Keratinocyte (primary cell): ENCODE data around the gene FEM1A. TPM values are rescaled to one million over a fixed set of nuclear protein-coding genes. Genes with fewer than 3 reads are reported as not detected.

Source experiments
- DNase-seq: peaks from one replicate; pipeline ENCODE4 v3.0.0-alpha.2; 2011; ENCODE audit warnings: low read depth, missing footprints, low spot score
- FAIRE-seq: peaks from 2 replicates; lab custom pipeline; 2011; peaks lifted over from hg19 to GRCh38; lab: Jason Lieb, UNC
- H2AFZ ChIP-seq: 2 replicates; pipeline ENCODE4 v1.6.0; 2012; ENCODE audit warnings: low read length, control low read depth, inconsistent platforms; ENCODE audit not compliant: control insufficient read depth
- H3K27ac ChIP-seq: 2 replicates; pipeline ENCODE4 v1.5.1; 2011; ENCODE audit warnings: low read length; ENCODE audit not compliant: control insufficient read depth, insufficient read depth
- H3K27me3 ChIP-seq: 3 replicates; pipeline ENCODE4 v1.6.0; 2011; ENCODE audit warnings: low read length; ENCODE audit not compliant: control insufficient read depth, insufficient read depth; ENCODE audit errors: extremely low read depth
- H3K36me3 ChIP-seq, 2 experiments: 2 replicates in 1 of 2; 3 replicates in 1 of 2; pipeline ENCODE4 v1.5.1; 2011; ENCODE audit warnings: low read length in 2 of 2, mild to moderate bottlenecking in 1 of 2; ENCODE audit not compliant: control insufficient read depth in 2 of 2, insufficient read depth in 2 of 2; ENCODE audit errors: extremely low read depth in 1 of 2
- H3K4me1 ChIP-seq: 3 replicates; pipeline ENCODE4 v1.5.1; 2011; ENCODE audit warnings: low read length; ENCODE audit not compliant: control insufficient read depth, insufficient read depth; ENCODE audit errors: extremely low read depth
- H3K4me2 ChIP-seq: 3 replicates; pipeline ENCODE4 v1.6.0; 2011; ENCODE audit warnings: low read depth, low read length; ENCODE audit not compliant: control insufficient read depth, insufficient read depth; ENCODE audit errors: extremely low read depth
- H3K4me3 ChIP-seq, 3 experiments: fragments of 200-600 bp in 1 of 3; sonication (generic) in 1 of 3; 2 replicates in 2 of 3; 3 replicates in 1 of 3; pipeline ENCODE4 v1.5.1; 2011 to 2016; ENCODE audit warnings: low read length in 3 of 3, mild to moderate bottlenecking in 3 of 3, control low read depth in 2 of 3, inconsistent platforms in 1 of 3, low read depth in 1 of 3, mixed read lengths in 1 of 3, mixed run types in 1 of 3, moderate library complexity in 1 of 3; ENCODE audit not compliant: control insufficient read depth in 2 of 3, insufficient read depth in 2 of 3; ENCODE audit errors: extremely low read depth in 1 of 3
- H3K79me2 ChIP-seq: 2 replicates; pipeline ENCODE4 v1.6.0; 2012; ENCODE audit warnings: low read length; ENCODE audit not compliant: control insufficient read depth, insufficient read depth
- H3K9ac ChIP-seq: 3 replicates; pipeline ENCODE4 v1.6.0; 2011; ENCODE audit warnings: low read length; ENCODE audit not compliant: control insufficient read depth, insufficient read depth; ENCODE audit errors: extremely low read depth
- H3K9me1 ChIP-seq: 3 replicates; pipeline ENCODE4 v1.6.0; 2011; ENCODE audit warnings: low read length; ENCODE audit not compliant: control insufficient read depth, insufficient read depth; ENCODE audit errors: extremely low read depth
- H3K9me3 ChIP-seq: 2 replicates; pipeline ENCODE4 v1.5.1; 2012; ENCODE audit warnings: low read depth, low read length; ENCODE audit not compliant: control insufficient read depth
- H4K20me1 ChIP-seq: 3 replicates; pipeline ENCODE4 v1.6.0; 2011; ENCODE audit warnings: low read length; ENCODE audit not compliant: control insufficient read depth, insufficient read depth; ENCODE audit errors: extremely low read depth
- CTCF ChIP-seq, 3 experiments: IDR thresholded peaks in 1 of 3; conservative IDR thresholded peaks in 1 of 3; optimal IDR thresholded peaks in 1 of 3; 2 replicates in 2 of 3; 3 replicates in 1 of 3; pipeline versions ENCODE3 to v1.5.1; 2011; ENCODE audit warnings: low read length in 3 of 3, mild to moderate bottlenecking in 3 of 3, moderate library complexity in 2 of 3, control low read depth in 1 of 3, inconsistent platforms in 1 of 3; ENCODE audit not compliant: insufficient read depth in 2 of 3; ENCODE audit errors: extremely low read depth in 1 of 3
- EZH2 ChIP-seq: IDR thresholded peaks from one replicate; pipeline ENCODE4 v1.6.1; 2012; ENCODE audit warnings: inconsistent platforms, mild to moderate bottlenecking, low read length, moderate library complexity
- dilution Hi-C: fragments of 300-500 bp; cut with MboI; formaldehyde crosslinking; loops from one replicate; pipeline ENCODE4 v1.7.0; 2020; ENCODE audit warnings: low sequenced_read_pairs; ENCODE audit not compliant: extremely low pct_ligation_motif_present
- polyA plus RNA-seq, 5 experiments: library from polyadenylated mRNA; depleted of rRNA in 3 of 5; stranded (reverse) in 3 of 5; stranded (forward) in 1 of 5; unstranded in 1 of 5; fragments of >200 nt; gene quantifications; 1 replicate in 1 of 5; 2 replicates in 3 of 5; 3 replicates in 1 of 5; pipeline versions ENCODE4 v1.2.1 to v1.2.3, GENCODE V29; 2011 to 2012; ENCODE audit warnings: missing spikeins in 2 of 5, low read depth in 1 of 5, low replicate concordance in 1 of 5

Gene FEM1A
- polyA plus RNA-seq, 1 donor (not counting 4 experiments of a cell fraction or from before 2014, with no cell fraction given), result 3.5 TPM

DNA sequence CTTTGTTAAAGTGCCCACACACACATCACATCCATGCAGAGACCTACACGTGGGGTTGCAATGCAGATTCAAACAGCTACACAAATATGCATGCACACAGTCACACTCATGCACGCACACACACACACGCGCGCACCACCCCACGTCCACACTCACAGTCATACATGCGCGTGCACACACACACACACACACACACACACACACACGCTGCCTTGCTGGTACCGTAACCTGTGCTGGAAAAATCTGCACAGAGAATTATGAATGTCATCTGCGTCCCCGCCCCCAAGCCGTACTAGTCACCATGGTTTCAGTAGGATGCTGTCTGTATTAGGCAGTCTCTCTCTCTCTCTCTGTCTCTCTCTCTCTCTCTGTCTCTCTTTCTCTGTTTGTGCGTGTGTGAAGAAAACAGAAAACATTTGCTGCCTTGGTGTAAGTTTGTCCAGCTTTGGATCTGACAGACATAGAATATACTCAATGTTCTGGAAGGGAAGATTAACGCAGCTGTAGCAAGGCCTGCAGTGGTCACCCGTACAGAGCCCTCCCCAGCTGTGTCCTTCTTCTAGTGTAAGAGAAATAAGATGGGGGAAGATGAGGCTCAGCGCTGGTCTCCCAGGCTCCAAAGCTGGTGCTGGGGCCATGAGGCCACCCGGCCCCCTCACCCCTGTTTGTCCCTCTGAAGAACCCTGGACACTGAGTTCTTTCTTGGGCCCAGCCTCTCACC, 41.5 kb upstream of the FEM1A start:
- H3K4me3 ChIP-seq, result no peak overlapping the region
- H3K4me2 ChIP-seq, result no peak overlapping the region
- FAIRE-seq (no peak), DNase-seq (no peak)
- no peaks in the 10 kb centered on the region for H3K36me3 ChIP-seq
- H2AFZ ChIP-seq, result no peak overlapping the region
- peaks cover 9% of the 10 kb centered on the region for H3K27me3 ChIP-seq
- no peaks in the 10 kb centered on the region for H3K79me2 ChIP-seq
- peaks cover under 1% of the 10 kb centered on the region for H3K4me1 ChIP-seq
- no peak overlapping the region for H3K9ac ChIP-seq
- no peak for TF ChIP-seq CTCF (optimal IDR thresholded peaks at IDR 0.05 in 1 of 3, IDR thresholded peaks at IDR 0.05 in 1 of 3, conservative IDR thresholded peaks at IDR 0.05 in 1 of 3; ENCODE audit: extremely low read depth in 1 of 3, insufficient read depth in 2 of 3, low read length in 3 of 3)
- no peak for TF ChIP-seq EZH2
- H4K20me1 ChIP-seq, result peaks cover under 1% of the 10 kb centered on the region
- H3K9me1 ChIP-seq, result no peaks in the 10 kb centered on the region
- H3K27ac ChIP-seq, result no peak overlapping the region
- dilution Hi-C loops, result no loop called here
- H3K9me3 ChIP-seq, result no peaks in the 10 kb centered on the region

- no peak overlapping the region for H3K9ac ChIP-seq
- H3K79me2 ChIP-seq, result no peaks in the 10 kb centered on the region
- no peak overlapping the region for H3K27ac ChIP-seq
- H3K27me3 ChIP-seq, result peaks cover 1% of the 10 kb centered on the region
- no peaks in the 10 kb centered on the region for H3K9me3 ChIP-seq
- H3K4me1 ChIP-seq, result no peaks in the 10 kb centered on the region
- H3K36me3 ChIP-seq, result no peaks in the 10 kb centered on the region
- no peaks in the 10 kb centered on the region for H4K20me1 ChIP-seq
- no peak overlapping the region for H2AFZ ChIP-seq
- no peak overlapping the region for H3K4me2 ChIP-seq
- DNase-seq, result no peak
- no peak for FAIRE-seq
- no peak overlapping the region for H3K4me3 ChIP-seq
- H3K9me1 ChIP-seq, result no peaks in the 10 kb centered on the region
- dilution Hi-C loops, result no loop called here
- TF ChIP-seq CTCF (optimal IDR thresholded peaks at IDR 0.05 in 1 of 3, IDR thresholded peaks at IDR 0.05 in 1 of 3, conservative IDR thresholded peaks at IDR 0.05 in 1 of 3; ENCODE audit: extremely low read depth in 1 of 3, insufficient read depth in 2 of 3, low read length in 3 of 3) (no peak), EZH2 (no peak)
Measured at GRCh38 chr19:4754248-4754647, 37.3 kb upstream of the FEM1A start.
